LNCaP clone FGC (cell line): ENCODE data around the gene SRSF4.
A peak's percentile ranks its signal among the peaks of the same experiment; 100 is the strongest.

Experiments used
- DNase-seq: peaks from one replicate; pipeline ENCODE4 v3.0.0-alpha.2; 2011; ENCODE audit warnings: low read depth
- H3K4me3 ChIP-seq: 2 replicates; pipeline ENCODE4 v1.5.1; 2011; ENCODE audit warnings: mild to moderate bottlenecking, low read depth, low read length, control low read depth
- CTCF ChIP-seq: IDR thresholded peaks from 2 replicates; pipeline ENCODE4 v1.5.1; 2012; ENCODE audit warnings: mild to moderate bottlenecking; ENCODE audit not compliant: control insufficient read depth, insufficient read depth; ENCODE audit errors: extremely low read depth

SRSF4 gene

GRCh38 chr1:29181413-29182225, at the start of gene SRSF4:
TSS of gene SRSF4 (minus strand) at chr1:29181900. CDS start at chr1:29181752, 148 bp downstream.
- peak; percentile 96 for DNase-seq
- H3K4me3 ChIP-seq = peak within 1 kb of the TSS; percentile 93
- peak; percentile 88 for TF ChIP-seq CTCF

- peak within 1 kb of the TSS; percentile 97 for H3K4me3 ChIP-seq
- peak; percentile 63 for DNase-seq
- peak; percentile 42 for TF ChIP-seq CTCF
These were observed 49.1 kb upstream of the SRSF4 start, which contains the start of gene MECR for GRCh38 chr1:29230553-29231378. TSS of gene MECR (minus strand) at chr1:29230934. CDS start at chr1:29230906, 28 bp downstream.

- TF ChIP-seq CTCF = no peak
- peak overlapping the region; percentile 97 for H3K4me3 ChIP-seq
These were observed 48.5 kb upstream of the SRSF4 start for GRCh38 chr1:29230204-29230552.

GRCh38 chr1:29227511-29227910, 45.8 kb upstream of the SRSF4 start:
- no peak for TF ChIP-seq CTCF
- no peak overlapping the region for H3K4me3 ChIP-seq
- DNase-seq = no peak

More at GRCh38 chr1:29230204-29230552, 48.5 kb upstream of the SRSF4 start:
- DNase-seq = no peak

GRCh38 chr1:29225361-29225760, 43.7 kb upstream of the SRSF4 start:
- DNase-seq = no peak
- no peak overlapping the region for H3K4me3 ChIP-seq
- TF ChIP-seq CTCF = no peak

GRCh38 chr1:29224356-29224837, 42.7 kb upstream of the SRSF4 start:
- no peak overlapping the region for H3K4me3 ChIP-seq
- no peak for DNase-seq
- TF ChIP-seq CTCF = no peak
